Neural progenitor cell (in vitro differentiated cells): ENCODE data around the gene PBX2.

ENCODE experiments used
- CTCF ChIP-seq: fragments of 200-600 bp; sonication (generic); IDR thresholded peaks from 2 replicates; pipeline ENCODE4 v1.5.1; 2017; ENCODE audit warnings: antibody characterized with exemption, mild to moderate bottlenecking
- EZH2 ChIP-seq: fragments of 200-600 bp; sonication (generic); IDR thresholded peaks from 2 replicates; pipeline ENCODE4 v1.6.1; 2017; ENCODE audit warnings: antibody characterized with exemption, mild to moderate bottlenecking, moderate library complexity

DNA sequence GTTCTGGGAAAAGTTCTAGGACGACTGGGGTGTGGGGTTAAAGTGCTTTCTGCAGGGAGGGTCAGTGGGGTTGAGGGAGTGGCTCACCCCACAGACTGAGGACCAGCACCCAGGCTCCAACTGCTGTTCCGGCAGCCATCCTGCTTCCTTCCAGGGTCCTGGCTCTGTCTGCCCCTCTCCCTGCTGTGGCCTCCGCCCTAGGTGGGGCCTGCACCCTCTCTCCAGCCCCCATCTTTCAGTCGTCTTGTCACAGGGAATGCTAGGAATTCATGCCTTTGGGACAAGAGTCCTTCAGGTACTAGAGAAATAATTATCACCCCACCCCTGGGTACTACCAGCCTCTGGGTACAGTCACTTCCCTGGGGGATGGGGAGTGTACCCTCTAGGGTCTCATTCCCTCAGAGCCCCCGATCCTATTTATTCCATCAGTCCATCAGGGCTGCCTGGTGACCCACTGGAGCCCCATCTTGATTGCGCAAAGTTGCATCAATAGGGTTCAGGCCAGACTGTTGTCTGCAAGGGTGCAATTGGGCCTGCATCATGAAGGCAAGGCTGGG lies 5.8 kb downstream of the PBX2 start, which contains the start of gene AGER:
- TF ChIP-seq CTCF (no peak), EZH2 (no peak)
